Left hindlimb (tissue), 1 donor: ENCODE measurements around the gene LMBR1.

Experiments
- DNase-seq: peaks from one replicate; pipeline ENCODE4 v3.0.0-alpha.2; 2018

The LMBR1 gene

DNA sequence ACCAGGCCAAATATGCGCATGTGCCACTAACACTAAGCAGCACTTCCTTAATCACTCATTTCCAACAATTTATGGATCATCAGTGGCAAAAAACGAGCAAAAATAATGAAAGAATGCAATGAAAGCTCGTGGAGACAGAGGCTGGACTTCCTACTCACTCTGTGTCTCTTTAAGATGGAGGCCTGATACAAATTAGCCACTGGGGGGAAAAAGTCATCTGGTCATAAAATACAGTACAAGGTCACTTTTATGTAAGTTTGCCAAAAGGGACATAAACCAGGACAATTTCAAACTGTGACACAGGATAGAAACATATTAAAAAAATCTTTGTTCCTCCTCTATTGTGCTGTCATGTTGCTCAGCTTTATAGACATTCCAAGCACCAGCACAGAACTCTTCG is 101.7 kb downstream of the LMBR1 start:
- no peak for DNase-seq

DNA sequence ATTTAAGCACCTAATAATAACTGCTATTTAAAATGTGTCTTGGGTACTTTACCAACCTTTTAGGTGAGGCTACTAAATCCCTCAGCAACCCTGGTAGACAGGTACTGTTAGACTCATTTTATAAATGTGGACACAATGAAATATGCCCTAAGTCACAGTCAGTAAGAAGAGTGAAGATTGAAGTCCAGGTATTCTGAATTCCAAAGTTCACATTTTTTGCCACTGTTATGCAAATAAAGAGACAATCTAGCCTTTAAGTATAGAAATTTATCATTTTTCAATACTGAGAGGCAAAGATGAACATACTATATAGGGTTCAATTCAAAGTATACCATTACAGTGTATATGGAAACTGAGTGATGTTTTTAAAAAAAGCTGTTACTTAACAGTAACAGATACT is 102.7 kb downstream of the LMBR1 start:
- no peak for DNase-seq

DNA sequence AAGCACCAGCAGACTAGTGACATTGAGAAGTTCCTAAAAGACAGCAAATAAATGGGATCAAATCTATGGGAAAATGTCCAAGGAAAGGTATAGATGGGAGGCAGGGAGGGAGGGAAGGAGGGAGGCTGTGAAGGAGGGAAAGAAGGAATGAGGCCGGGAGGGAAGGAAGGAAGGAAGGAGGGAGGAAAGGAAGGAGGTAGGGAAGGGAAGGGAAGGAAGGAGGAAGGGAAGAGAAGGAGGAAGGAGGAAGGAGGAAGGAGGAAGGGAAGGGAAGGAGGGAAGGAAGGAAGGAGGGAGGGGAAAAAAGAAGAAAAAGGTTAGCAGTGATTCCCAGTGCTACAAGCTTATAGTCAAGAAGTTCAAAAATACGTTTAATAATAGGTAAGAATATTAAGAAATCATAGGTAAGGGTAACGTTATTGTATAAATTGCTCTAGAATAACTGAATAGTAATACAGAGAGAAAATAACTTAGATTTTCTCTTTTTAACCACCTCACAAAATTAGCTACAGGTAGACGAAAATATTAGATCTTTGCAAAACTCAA is 106.9 kb downstream of the LMBR1 start:
- no peak for DNase-seq

DNA sequence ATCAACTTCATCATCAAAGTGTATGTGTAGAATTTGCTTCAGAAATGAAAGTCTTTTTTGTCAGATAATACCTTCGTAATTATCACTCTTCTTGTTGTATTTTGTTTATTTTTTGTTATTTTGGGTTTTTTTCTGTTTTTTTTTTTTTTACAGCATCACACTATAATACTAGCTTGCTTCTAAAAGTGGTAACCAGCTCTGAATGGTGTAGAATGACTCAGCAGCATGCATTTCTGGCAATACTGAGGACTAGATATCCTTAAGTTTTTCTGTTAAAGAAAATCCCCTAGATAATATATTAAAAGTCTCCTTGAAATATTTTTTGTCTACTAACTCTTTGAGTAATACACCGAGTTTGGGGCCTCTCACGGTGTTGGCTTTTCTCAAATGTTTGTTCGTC is 109.1 kb downstream of the LMBR1 start:
- no peak for DNase-seq

DNA sequence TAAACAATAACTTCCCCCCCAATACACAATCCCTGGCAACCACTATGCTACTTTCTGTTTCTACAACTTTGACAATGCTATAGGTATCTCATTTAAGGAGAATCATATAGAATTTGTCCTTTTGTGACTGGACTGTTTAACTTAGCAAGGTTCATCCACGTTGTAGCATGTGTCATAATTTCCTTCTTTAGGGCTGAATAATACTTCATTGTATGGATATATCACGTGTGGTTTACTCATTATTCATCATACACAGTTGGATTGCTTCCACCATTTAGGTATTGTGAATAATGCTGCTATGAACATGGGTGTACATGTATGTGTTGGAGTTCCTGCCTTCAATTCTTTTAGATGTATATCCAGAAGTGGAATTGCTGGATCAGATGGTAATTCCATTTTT is 111.0 kb downstream of the LMBR1 start:
- no peak for DNase-seq

DNA sequence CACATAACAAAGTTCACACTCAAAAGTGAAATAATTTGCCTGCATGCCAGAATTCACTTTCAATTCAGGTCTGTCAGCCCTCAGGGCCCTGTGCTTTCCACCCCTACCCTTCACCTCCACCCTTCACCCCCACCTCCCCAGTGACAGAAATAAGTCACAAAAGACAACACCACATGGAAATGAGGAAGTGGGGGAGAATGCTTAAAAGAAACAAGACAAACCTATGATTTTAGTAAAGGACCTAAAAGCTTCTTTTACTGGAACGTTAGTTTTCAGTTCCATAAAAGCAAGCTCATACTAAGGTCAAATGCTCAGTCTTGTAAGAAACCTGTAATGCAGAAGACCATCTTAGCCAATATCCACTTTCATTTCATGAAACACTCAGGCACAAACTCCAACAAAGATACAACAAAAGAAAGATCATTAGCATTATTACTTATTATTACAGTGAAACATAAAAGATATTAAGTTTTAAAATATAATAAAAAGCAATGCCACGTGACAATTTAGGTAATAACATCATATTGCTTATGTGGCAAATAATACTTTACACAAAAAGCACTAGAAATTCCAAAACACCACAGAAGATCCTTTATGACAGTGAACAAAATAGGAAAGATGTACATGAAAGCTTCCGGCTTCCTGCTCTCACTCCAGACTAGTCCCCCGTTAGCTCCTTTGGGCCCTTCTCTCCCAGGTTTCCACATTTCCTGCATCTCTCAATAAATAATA is 112.1 kb downstream of the LMBR1 start:
- no peak for DNase-seq

DNA sequence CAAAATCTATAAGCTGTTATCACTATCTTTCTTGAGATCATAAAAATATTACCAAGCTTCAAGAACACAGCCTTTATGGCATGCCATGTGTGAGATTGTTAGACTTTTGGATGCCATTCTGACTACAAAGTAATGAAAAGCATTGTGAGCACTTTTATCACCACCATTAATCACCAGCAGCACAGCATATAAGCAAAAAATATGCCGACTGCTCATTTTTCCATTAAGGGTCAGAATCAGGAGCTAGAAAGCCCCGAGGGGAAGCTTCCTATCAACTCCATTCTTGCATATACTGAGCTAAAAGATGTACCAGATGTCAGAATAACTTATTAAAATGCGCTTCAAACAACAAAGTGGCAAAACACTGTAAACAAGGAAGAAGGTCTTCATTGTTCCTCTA is 114.3 kb downstream of the LMBR1 start:
- DNase-seq: no peak

DNA sequence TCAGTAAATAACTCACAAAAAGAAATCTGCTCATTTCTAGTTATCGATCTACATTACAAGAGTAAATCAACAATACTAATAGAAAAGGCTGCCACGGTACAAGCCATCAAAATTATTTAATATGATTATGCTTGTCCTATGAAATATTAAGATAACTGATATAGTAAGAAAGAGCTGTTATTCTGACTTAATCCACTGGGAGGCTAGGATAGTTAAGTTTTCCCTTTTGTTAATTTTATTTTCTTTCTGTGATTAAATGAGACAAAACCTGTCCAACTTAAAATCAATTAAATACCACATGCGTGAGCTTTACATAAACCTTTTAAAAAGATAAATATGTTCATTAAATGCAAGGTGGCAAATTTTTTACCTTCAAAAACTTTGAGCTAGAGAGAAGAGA is 114.8 kb downstream of the LMBR1 start:
- DNase-seq: no peak

DNA sequence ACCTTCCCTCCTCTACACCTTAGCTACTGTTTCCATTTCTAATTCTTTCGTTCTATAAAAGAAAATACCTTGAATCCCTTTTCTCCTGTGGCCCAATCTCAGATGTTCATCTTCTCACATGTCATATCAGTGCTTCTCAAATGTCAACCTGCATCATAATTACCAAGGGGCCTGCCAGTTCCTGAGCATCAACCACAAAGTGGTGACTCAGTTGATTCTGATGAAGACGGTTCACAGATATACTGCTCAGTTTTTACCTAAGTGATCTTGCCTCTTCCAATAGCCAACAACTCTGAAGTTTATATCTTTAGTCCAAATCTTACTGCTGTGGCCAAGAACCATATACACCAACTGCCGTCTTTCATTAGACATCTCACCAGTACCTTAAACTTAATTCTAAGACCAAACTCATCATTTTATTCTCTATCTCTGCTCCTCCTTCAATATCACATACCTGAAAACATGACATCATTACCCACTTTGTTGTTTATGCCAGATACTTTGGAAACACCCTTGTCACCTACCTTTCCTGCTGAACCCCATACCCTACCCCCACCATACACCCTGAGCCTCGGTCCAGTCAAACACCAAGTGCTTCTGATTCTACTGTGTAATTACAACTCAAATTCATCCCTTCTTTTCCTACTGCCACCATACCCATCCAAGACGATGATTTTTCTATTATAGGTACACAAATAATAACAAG is 115.5 kb downstream of the LMBR1 start:
- DNase-seq: no peak

DNA sequence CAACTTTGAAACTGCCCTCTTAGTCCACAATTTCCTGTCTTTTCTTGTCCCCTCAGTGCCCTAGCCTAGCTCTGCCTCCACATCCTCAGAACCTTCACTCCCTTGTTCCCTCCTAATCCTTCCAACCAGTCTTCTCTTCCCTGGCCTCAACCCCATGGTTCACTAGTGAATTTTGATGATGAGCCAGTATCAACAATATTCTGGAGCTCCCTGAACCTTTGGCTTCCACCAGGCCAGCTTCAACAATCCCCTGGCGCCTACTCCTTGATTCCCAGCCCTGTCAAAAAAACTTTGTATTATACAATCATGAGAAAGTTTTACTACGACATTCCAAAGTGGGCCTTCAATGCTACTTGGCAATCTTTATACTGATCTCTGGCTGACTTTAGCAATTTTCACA is 116.5 kb downstream of the LMBR1 start:
- no peak for DNase-seq

DNA sequence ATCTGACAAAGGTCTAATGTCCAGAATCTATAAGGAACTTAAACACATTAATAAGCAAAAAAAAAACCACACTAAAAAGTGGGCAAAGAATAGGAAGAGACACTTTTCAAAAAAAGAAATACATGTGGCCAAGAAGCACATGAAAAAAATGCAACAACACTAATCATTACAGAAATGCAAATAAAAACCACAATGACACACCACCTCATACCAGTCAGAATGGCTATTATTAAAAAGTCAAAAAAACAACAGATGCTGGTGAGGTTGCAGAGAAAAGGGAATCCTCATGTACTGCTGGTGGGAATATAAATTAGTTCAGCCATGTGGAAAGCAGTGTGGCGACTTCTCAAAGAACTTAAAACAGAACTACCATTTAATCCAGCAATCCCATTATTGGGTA is 119.0 kb downstream of the LMBR1 start:
- no peak for DNase-seq

DNA sequence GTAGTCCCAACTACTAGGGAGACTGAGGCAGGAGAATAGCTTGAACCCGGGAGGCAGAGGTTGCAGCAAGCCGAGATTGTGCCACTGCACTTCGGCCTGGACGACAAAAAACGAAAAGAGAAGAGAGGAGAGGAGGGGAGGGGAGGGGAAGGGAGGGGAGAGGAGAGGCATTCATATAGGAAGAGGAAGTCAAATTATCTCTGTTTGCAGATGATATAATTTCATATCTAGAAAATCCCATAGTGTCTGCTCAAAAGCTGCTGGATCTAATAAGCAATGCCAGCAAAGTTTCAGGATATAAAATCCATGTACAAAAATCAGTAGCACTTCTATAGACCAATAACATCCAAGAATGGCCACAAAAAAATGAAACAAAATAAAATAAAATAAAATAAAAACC is 120.3 kb downstream of the LMBR1 start:
- no peak for DNase-seq

DNA sequence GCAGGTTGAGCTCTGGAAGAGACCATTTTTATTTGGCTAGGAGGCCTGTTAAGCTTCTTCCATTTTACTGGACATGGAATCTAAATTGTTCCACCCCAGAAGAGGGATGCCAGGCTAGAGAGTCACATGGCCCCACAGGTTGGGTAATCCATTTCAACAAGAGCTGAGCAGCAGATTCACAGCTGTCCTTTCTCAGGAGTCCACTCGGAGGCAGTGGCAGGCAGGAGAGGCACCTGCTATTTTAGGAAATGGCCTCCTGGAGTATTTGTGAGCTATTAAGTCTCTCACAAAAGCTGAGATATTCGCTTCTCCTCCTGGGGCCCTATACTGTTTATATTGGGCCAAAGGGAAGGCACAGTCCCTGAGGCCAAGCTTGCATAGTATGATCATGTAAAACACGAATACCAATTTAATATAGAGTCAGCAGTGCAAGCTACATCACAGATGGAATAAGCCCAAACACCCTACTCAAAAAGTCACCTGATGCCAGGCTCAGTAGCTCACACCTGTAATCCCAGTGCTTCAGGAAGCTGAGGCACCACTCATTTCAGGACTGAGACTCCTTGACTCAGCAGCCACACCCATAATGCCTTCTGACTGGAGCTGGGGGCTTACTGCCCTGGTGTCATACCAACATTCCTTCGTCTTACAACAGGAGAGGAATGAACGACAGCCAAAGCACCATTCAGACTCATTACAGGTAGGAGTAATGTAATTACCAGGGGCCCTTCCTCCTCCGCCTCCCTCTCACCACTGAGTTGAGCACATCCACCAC is 124.1 kb downstream of the LMBR1 start:
- DNase-seq: no peak

DNA sequence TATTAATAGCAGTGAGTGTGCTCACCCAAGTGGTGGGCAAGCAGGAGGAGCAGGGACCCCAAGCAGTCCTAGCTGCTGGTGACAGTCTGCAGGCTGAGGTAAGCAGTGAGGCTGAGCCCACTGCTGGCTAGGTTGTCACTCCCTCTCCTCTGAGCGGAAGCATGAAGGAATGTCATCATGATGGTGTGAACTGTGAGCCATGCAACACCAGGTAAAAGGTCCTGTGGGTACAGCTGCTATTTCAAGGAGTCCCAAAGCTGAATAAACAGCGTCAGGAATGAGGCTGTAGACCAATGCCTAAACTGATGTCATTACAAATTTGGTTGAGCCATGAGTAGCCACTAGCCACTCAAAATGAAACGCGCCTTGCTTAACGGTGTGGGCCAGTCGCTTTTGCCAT is 126.3 kb downstream of the LMBR1 start:
- no peak for DNase-seq

DNA sequence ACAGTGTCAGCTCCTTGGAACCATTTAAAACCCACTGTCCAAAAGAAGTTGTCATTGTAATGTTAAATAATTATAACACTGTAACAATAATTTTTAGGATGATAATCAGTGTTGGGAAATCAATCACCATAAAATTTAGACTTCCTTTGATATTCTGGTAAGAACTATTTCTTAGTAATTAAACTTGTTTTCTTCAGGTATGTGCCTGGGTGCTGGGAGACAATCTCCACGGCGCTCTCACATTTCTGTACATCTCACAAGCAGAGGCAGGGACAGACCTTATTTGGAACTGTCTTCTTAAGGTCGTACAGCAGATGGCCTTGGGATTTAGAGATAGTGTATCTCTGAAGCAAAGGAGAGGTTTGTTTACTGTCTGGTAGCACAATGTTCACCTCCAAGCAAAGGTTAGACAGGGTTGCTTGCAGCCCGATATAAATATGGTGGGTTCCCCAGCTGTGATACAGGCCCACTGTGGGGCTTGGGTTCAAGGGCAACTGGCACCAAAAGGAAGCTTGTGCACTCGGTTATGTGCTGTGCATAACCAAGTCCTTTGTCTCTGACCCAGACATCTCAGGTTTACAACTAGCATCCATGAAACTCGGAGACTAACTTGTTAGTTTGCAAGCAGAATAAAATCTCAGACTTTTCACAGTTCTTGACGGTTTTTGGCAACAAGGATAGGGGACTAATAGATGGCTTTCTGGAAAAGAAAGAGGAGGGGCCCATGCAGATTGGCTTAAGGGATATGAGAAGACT is 126.9 kb downstream of the LMBR1 start:
- no peak for DNase-seq

DNA sequence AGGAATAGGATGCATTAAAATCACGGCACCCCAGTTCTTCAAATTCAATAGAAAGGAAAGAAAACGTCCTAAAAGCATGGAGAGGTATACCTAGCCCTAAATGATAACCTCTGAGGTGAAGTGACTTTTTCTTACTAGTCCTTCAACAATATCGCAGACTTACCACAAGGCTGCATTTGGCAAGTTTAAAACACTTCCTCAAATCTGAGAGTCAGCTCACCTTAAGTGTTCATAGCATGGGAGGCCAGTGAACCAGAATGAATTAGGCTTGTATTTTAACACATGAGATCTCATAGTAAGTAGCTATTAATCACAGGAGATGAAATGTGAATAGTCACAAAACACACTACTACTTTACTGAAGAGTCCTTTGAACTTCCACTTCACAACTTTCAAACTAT is 128.2 kb downstream of the LMBR1 start:
- DNase-seq: no peak

DNA sequence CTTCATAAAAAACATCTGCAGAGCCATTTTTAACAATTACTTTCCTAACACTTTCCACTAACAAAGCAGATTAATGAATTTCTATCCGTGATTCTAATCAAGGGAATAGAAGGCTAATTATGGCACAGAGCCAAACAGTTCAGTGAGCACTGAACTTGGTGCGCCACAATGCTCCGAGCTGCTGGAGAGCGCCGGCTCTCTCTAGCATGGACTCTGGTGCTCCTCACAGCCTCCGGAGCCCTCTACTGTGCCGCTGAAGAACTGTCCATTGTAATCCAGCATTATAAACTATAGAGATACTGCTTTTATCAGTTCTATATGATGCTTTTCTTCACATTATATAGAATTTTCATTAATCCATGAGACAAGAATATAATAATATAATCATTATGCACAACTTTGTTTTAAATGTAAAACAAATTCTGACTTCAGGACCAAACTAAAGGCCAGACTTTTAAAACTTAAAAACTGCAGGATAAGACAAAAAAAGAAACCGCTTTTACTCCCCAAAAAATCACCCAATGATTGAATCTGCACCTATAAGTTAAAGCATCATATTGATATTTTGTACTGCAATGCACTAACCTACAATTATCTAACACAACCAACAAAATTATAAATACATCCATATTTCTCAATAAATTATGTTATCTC is 128.8 kb downstream of the LMBR1 start:
- peak; percentile 31 for DNase-seq

DNA sequence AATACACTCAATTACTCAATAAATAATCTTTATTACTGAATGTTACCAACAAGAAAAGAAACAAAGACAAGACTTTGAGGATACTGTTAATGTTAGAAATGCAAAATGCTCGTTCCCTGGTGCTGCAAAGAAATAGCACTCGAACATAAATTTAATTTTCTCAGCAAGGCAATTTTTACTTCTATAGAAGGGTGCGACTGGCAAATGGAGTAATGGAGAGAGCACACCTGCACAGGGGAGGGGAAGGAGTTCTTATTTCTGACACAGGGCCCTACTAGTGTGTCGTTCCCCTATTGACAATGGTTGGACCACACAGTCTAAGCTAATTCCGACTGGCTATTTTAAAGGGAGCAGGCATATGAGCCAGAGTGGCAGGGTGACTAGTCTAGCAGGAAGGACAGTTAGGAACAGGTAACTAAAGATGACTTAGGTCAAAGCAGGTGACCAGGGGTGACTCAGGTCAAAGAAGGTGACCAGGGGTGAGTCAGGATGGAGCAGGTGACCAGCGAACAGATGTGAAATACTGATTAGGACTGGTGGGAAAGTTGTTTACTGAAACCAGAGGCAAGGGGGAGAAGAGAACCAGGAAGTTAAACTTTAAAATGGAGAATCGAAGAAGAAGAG is 133.3 kb downstream of the LMBR1 start:
- no peak for DNase-seq

DNA sequence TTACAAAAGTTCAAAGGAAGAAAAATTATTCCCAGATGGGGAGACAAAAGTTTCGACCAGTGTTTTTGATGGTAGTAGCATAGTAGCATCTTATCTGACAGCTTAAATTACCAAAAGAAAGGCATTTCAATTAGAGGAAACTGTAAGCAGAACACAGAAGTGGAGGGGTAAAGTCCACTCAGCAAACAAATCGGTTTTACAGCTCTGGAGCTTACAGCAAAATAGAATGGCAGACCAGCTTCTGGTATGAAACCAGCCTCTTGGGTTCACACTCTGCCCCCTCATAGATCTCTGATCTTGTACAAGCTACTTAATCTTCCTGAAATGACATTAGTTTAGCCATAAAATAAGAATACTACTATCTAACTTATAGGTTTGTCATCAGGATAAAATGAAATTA is 133.8 kb downstream of the LMBR1 start:
- DNase-seq: no peak

DNA sequence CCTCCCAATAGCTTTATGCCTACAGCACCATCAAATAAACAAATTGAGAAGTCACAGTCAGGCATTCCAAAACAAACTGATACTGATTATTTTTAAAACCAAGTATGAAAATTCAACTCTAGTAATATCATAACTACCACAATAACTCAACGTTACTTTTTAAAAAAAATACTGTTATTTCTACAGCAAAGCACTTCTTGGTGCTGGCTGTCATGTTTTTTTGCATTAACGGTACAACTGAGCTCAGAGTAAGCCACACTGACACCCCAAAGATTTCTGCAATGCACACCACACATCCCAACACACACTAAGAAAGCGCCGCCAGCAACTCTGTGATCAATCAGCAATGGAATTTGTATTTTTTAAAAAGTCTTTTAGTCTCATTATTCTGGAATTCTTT is 138.8 kb downstream of the LMBR1 start:
- no peak for DNase-seq

DNA sequence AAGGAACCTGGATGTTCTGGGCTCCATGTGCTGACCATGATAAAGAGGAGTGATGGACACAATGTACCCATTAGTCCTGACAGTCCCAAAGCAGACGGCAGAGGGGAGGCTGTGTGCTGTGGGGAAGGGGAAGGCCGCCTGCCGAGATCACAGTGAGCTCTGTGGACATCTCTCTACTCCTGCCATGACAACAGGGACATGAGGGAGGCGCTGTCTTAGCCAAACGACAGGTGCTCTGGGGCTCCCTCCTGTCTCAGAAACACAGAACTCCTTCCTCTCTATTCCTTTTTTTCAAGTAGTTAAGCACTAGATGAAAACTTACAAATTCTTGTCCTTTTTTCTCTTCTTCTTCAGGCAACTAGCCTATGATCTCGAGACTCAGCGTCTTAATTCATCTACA is 139.4 kb downstream of the LMBR1 start:
- no peak for DNase-seq

DNA sequence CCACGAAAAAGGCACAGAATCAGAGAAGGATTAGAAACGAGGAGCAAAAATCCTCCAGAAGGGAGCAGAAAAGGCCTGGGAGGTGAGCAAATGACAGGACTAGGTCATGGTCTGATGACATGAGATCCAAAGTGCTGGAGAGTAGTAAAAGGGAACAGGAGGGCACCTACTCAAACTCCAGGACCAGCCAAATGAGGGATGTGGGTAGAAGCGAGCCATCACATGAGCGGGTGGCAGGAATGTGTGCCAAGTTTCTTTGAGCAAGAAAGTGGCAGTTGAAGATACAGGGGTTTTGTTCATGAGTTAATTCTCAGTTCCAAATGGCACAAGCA is 139.8 kb downstream of the LMBR1 start:
- DNase-seq: no peak
